Skeletal muscle tissue (tissue), 4 donors: ENCODE results near the gene WSCD2. TPM values are rescaled to one million over a fixed set of nuclear protein-coding genes. Genes with fewer than 3 reads are reported as not detected.

Experiments
- H3K27ac ChIP-seq: one replicate; pipeline ENCODE4 v1.7.0; 2013; ENCODE audit warnings: mild to moderate bottlenecking, low read depth, low read length, inconsistent platforms
- H3K27me3 ChIP-seq, 3 donors: one replicate each; pipeline ENCODE4 v1.7.0; 2013; ENCODE audit warnings: low read length in 3 of 3; ENCODE audit not compliant: control insufficient read depth in 3 of 3, insufficient read depth in 3 of 3
- H3K36me3 ChIP-seq, 3 donors: one replicate each; pipeline ENCODE4 v1.7.0; 2013; ENCODE audit warnings: low read length in 3 of 3; ENCODE audit not compliant: control insufficient read depth in 3 of 3, insufficient read depth in 3 of 3
- H3K4me1 ChIP-seq, 3 donors: one replicate each; pipeline ENCODE4 v1.7.0; 2013; ENCODE audit warnings: low read length in 3 of 3, mild to moderate bottlenecking in 3 of 3; ENCODE audit not compliant: control insufficient read depth in 3 of 3, insufficient read depth in 3 of 3
- H3K4me3 ChIP-seq, 3 donors: one replicate each; pipeline ENCODE4 v1.7.0; 2013; ENCODE audit warnings: low read length in 3 of 3
- H3K9ac ChIP-seq, 3 donors: one replicate each; pipeline ENCODE4 v1.7.0; 2013; ENCODE audit warnings: low read length in 3 of 3, mild to moderate bottlenecking in 3 of 3, moderate library complexity in 2 of 3, low read depth in 1 of 3
- H3K9me3 ChIP-seq, 3 donors: one replicate each; pipeline ENCODE4 v1.7.0; 2013; ENCODE audit warnings: low read length in 3 of 3; ENCODE audit not compliant: control insufficient read depth in 3 of 3
- total RNA-seq: library from RNA; depleted of rRNA; stranded (reverse); fragments of >200 nt; gene quantifications from one replicate; pipeline ENCODE4 v1.2.3, GENCODE V29; 2014
- donor health status: Osteomylitis.

WSCD2 gene
- total RNA-seq, 1 donor from 2014 or later, result 5.7 TPM

GRCh38 chr12:108273217-108273616, 144.1 kb downstream of the WSCD2 start:
- H3K27me3 ChIP-seq, result no peaks in the 10 kb centered on the region
- no peaks in the 10 kb centered on the region for H3K36me3 ChIP-seq
- H3K9ac ChIP-seq, result no peak overlapping the region
- H3K4me1 ChIP-seq, result no peaks in the 10 kb centered on the region
- H3K27ac ChIP-seq, result no peak overlapping the region
- no peaks in the 10 kb centered on the region for H3K9me3 ChIP-seq
- H3K4me3 ChIP-seq, result no peak overlapping the region

- Histone ChIP-seq H3K4me3 (no peak overlapping the region), H3K27me3 (peaks cover 0 to 4% (median 2%) of the 10 kb centered on the region in 3 donors), H3K9me3 (no peaks in the 10 kb centered on the region), H3K27ac (no peak overlapping the region), H3K4me1 (peaks cover 0 to 5% (median 0%) of the 10 kb centered on the region in 3 donors), H3K9ac (no peak overlapping the region), H3K36me3 (no peaks in the 10 kb centered on the region)
Observed at GRCh38 chr12:108277613-108278012, 148.5 kb downstream of the WSCD2 start.

GRCh38 chr12:108282160-108282559, 153.1 kb downstream of the WSCD2 start:
- H3K36me3 ChIP-seq, result no peaks in the 10 kb centered on the region
- H3K9me3 ChIP-seq, result no peaks in the 10 kb centered on the region
- no peak overlapping the region for H3K27ac ChIP-seq
- peaks cover 0 to 4% (median 2%) of the 10 kb centered on the region in 3 donors for H3K27me3 ChIP-seq
- no peak overlapping the region for H3K9ac ChIP-seq
- peaks cover 0 to 5% (median 0%) of the 10 kb centered on the region in 3 donors for H3K4me1 ChIP-seq
- no peak overlapping the region for H3K4me3 ChIP-seq

- Histone ChIP-seq H3K27ac (no peak overlapping the region), H3K27me3 (peaks cover 0 to 4% (median 2%) of the 10 kb centered on the region in 3 donors), H3K4me3 (no peak overlapping the region), H3K4me1 (peaks cover 0 to 5% (median 0%) of the 10 kb centered on the region in 3 donors), H3K9ac (no peak overlapping the region), H3K36me3 (no peaks in the 10 kb centered on the region), H3K9me3 (no peaks in the 10 kb centered on the region)
Observed at GRCh38 chr12:108282676-108283075, 153.6 kb downstream of the WSCD2 start.

- H3K4me1 ChIP-seq, result peaks cover 0 to 10% (median 3%) of the 10 kb centered on the region in 3 donors
- H3K4me3 ChIP-seq, result no peak overlapping the region
- H3K9me3 ChIP-seq, result no peaks in the 10 kb centered on the region
- no peak overlapping the region for H3K9ac ChIP-seq
- peaks cover 0 to 4% (median 2%) of the 10 kb centered on the region in 3 donors for H3K27me3 ChIP-seq
- no peaks in the 10 kb centered on the region for H3K36me3 ChIP-seq
- H3K27ac ChIP-seq, result no peak overlapping the region
Observed at GRCh38 chr12:108284163-108284562, 155.1 kb downstream of the WSCD2 start.

GRCh38 chr12:108285016-108285415, 155.9 kb downstream of the WSCD2 start:
- Histone ChIP-seq H3K4me3 (no peak overlapping the region), H3K9ac (no peak overlapping the region), H3K27ac (no peak overlapping the region), H3K36me3 (no peaks in the 10 kb centered on the region), H3K9me3 (no peaks in the 10 kb centered on the region), H3K4me1 (peaks cover 0 to 10% (median 3%) of the 10 kb centered on the region in 3 donors), H3K27me3 (peaks cover 0 to 4% (median 2%) of the 10 kb centered on the region in 3 donors)

GRCh38 chr12:108287227-108287626, 158.1 kb downstream of the WSCD2 start:
- Histone ChIP-seq H3K4me3 (no peak overlapping the region), H3K4me1 (peaks cover 0 to 8% (median 3%) of the 10 kb centered on the region in 3 donors), H3K9me3 (no peaks in the 10 kb centered on the region), H3K36me3 (peaks cover 4 to 5% (median 5%) of the 10 kb centered on the region in 3 donors), H3K9ac (no peak overlapping the region), H3K27me3 (no peaks in the 10 kb centered on the region), H3K27ac (no peak overlapping the region)

GRCh38 chr12:108289350-108290161, 160.5 kb downstream of the WSCD2 start:
- Histone ChIP-seq H3K9me3 (no peaks in the 10 kb centered on the region), H3K27ac (peak overlapping the region; percentile 40), H3K9ac (no peak overlapping the region), H3K36me3 (peaks cover 4 to 9% (median 5%) of the 10 kb centered on the region in 3 donors), H3K4me3 (no peak overlapping the region), H3K27me3 (no peaks in the 10 kb centered on the region), H3K4me1 (peaks cover 0 to 5% (median 3%) of the 10 kb centered on the region in 3 donors)

GRCh38 chr12:108295641-108296040, 166.6 kb downstream of the WSCD2 start:
- H3K4me3 ChIP-seq, result no peak overlapping the region
- H3K27ac ChIP-seq, result no peak overlapping the region
- peaks cover 0 to 5% (median 4%) of the 10 kb centered on the region in 3 donors for H3K27me3 ChIP-seq
- H3K9ac ChIP-seq, result no peak overlapping the region
- H3K4me1 ChIP-seq, result peaks cover 0 to 8% (median 4%) of the 10 kb centered on the region in 3 donors
- H3K36me3 ChIP-seq, result peaks cover 4 to 9% (median 5%) of the 10 kb centered on the region in 3 donors
- no peaks in the 10 kb centered on the region for H3K9me3 ChIP-seq

- Histone ChIP-seq H3K4me1 (peaks cover 0 to 8% (median 4%) of the 10 kb centered on the region in 3 donors), H3K9ac (no peak overlapping the region), H3K4me3 (no peak overlapping the region), H3K9me3 (no peaks in the 10 kb centered on the region), H3K27me3 (peaks cover 0 to 5% (median 4%) of the 10 kb centered on the region in 3 donors), H3K36me3 (peaks cover under 1 to 8% (median 2%) of the 10 kb centered on the region in 3 donors), H3K27ac (no peak overlapping the region)
Observed at GRCh38 chr12:108296945-108297344, 167.9 kb downstream of the WSCD2 start.
